AG08395 (cell line): ENCODE results near the gene RGSL1.

ENCODE experiments used
- DNase-seq: peaks from one replicate; pipeline ENCODE4 v3.0.0; 2012; ENCODE audit warnings: mixed read lengths, low spot score

The RGSL1 gene

DNA sequence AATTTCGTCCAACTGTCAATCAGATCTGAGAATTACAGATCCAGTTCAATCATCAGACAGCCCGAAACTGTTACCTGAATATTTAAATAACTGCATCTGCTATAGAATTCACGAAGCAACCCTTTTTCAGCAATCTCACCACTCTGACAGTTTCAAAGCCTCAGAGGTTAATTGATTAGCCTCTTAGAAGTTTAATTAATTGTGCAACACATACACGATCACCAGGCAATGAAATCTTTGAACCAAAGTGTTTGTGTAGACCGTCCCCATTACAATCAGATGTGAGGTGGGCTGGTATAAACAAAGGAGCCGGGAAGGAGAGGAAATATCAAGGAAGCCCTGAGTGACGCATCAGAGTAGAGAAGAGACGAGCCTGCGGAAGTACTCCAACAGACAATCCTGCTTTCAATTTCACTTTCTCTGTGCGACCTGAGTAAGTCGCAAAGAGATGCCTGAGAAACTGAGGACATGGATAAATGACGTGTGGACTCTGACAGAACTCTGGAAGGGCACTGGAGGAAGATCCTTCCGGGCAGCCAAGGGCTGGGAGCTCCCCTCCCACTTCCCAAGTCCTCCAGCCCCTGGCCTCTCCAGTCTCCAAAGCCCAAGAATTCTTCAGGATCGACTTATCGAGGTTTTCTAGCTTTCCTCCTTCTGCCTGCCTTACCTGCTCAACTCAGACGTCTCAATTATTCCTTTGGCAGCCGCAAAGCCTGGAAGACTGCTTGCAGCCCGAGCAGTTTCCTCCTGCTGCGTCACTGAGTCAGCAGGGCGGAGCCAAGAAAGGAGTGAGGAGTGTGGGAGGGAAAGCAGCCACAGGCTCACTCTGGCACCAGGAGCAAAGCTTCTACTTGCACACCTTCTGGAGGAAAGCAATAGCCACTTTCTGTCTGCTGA, 138.8 kb downstream of the RGSL1 start, which contains the start of gene RNASEL:
RNASEL (minus strand) TSS at position 757 of the 897 bp plus-strand sequence. CDS start 2,450 bp downstream, outside the sequence.
- peak; percentile 85 for DNase-seq

DNA sequence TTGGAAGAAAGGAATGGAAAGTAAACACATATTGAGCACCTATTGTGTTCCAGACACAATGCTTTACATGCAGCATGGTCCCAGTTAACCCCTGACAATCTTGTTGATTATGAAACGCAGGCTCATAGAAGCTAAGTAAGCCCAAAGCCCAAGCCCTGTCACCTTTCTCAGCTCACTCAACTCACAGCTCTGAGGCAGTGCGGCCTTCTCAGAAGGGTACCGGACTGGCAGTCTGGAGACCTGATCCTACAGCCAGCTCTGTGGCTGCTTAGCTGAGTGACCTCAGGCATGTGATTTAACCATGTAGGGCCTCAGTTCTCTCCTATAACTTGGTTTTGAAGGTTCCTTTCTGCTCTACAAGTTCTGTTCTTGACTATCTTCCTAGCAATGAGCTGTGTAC, 139.6 kb downstream of the RGSL1 start:
- DNase-seq = no peak

DNA sequence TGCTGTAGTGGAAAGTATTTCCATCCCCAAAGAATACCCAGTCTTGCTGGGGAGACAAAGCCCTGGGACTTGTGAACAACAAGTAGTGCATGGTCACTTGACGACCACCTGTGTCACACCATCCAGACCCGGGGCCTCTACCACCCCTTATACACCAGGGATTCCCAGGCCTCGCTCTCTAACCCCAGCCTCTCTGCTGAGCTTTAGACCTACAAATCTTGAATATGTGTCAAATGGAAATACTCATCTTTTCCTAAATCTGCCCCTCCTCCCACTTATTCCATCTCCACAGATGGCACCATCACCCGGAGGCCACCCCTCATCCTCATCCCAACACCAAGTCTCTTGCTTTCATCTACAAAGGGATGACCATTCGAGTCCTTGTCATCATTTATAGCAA, 140.0 kb downstream of the RGSL1 start:
- no peak for DNase-seq

DNA sequence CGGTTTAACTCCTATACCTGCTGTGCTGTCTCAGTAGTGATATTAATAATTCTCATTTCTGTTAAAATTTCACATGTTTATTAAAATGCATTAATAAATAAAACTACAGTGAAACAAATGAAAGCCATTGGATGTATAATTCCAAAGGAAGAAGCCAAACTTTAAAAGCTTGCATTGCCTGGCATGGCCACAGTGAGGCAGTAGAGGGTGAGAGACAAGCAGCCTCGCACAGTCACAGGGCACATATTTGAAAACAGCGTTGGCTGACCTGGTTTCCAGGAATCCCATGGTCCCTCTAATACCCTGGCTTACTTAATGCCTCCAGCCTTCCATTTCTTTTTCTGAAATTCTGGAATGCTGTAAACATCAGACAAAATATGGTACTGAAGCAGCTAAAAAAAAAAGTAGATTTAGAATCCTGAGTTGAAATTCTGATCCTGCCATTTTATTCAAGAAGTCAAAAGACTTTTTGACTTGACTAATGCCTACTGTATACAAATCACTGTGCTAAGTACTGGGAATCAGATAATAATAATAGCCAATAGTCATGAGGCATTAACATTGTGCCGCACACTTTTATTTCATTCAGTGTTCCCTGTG, 145.8 kb downstream of the RGSL1 start:
- peak; percentile 64 for DNase-seq

DNA sequence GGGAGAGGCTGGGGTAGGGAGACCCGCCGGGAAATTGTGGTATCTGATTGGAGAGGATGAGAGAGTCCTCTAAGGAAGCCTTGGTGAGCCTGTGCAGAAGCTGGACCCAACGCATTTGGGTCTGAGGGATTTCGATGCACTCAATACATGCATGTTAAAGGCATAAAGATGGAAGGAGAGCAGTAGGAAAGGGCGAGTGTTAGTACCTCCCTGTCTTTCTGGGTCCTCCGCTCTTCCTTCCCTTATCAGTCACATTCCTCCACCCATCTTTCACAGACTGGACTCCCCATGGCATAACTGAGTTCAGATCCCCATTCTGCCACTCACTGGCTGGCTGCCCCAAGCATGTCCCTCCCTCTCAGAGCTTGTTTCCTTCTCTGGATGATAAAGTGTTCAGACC, 147.0 kb downstream of the RGSL1 start:
- DNase-seq = no peak

DNA sequence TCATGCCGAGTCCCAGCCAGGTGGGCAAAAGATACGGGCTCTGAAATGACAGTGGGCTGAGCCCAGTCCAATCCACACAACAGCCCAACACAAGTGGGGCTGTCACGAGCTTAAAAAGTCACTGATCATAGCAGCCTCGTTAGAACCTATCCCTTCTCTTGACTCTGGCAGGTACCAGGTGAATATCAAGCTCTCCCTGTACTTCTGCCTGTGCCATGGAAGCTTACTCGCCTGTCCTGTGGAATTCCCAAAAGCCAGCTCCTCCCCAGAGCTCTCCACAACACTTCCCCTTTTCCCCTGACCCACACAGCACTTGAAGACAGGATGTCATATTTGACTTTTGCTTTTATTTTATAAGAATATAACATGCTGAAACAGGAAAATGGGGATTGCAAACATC, 148.3 kb downstream of the RGSL1 start:
- no peak for DNase-seq

DNA sequence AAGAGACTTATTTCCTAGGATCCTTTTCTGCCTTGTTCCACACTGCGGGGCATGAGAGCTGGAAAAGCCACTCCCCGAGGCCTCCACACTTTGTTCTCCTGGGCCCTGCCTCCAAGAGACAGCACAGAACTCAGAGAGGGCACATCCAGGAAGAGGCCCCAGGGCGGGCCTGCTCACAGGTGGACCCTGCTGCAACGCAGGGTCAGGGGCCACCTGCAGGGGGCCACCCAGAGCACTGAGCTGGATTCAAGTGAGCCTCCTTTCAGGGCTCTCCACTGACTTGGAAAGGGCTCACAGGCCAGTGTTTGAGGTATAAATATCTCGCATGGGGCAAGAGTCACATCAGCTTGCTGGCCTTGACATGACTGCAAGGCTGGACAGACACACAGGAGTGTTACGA, 149.4 kb downstream of the RGSL1 start:
- DNase-seq = no peak

DNA sequence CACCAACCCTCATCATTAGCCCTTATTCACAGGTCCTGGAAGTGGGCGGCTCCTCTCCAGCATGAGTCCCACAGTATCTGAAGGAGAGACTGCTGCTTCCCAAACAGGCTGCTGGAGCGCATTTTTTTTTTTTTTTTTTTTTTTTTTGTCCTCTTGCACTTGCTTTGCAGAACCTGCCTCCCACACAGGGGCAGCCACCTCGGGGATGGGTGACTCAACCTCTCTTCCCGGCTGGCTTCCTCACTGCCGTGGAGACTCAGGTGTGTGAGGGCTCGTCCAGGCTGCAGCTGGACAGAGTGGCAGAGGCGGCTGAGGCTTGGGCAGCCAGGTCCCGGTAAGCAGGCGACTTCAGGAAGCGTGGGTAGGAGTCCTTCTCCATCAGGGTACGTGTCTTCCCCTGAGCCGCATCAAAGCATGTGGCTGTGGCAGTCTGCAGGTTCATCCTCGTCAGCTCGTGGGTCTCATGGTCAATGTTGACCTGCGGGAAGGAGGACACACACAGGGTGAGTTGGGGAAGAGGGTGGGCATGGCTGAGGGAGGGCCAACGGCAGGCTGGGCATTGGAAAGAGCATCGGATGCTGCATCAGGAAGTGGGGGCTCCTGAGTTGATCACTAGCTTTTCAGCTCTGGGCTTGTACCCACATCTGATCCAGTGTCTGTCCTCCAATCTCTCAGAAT, 150.2 kb downstream of the RGSL1 start:
- no peak for DNase-seq

DNA sequence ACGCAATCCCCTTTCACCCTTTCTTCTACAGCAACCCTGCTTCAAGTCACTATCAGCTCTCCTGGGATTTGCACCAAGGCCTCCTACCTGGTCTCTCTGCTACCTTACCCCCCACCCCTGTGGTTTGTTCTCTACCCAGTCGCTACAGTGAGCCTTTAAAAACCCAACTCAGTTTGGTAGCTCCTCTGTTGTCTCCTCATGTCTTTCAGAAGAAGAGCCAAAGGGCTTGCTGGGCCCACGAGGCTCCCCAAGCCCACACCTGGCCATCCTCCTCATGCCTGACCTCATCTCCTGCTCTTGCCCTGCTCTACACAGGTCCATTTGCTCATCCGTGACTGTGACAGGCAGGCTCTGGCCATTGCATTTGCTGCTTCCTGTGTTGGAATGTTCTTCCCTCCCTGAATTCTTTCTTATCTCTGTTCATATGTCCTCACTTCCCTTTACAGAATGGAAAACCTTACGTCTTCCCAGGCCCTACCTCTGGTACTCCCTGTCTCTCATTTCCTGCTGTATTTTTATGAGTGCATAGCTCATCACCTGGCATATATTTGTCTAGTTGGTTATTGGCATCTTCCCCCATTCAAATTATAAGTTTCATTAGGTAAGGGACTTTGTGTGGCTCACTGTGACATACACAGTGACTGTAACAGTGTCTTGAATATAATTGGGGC, 150.9 kb downstream of the RGSL1 start:
- no peak for DNase-seq

DNA sequence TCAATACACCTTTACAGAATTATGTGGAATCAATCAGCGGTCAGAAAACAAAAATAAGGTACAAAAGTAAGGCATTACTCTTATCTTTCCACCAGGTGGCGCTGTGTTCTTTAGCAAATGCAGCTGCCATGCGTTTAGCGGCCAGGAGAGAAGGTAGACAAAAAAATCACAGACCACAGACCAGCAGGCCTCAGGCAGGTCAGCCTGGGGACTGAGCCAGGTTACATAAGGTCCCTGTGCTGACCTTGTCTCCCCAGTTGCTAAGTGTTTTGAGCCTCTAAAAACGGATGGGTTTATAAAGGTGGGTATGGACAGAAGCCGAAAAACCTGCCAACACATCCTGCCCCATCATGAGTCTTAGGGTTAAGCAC, 151.5 kb downstream of the RGSL1 start:
- DNase-seq = peak; percentile 67

DNA sequence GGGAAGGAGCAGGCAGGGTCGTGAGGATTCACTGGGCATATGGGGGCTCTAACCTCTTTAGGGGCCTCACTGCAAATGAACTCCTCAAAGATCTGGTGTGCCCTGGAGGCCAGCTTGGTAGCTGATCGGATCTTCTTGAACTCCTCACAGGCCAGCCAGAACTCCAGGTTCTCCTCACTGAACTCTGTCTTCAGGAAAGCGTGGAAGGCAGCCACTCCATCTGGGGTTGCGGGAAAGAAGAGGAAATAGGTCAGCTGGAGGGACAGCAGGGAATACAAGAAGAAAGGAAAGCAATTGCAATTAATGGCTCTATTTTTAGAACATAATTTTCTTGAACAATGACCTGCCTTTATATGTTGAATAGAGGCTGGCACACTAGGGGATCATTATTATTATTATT, 152.0 kb downstream of the RGSL1 start:
- DNase-seq = no peak

DNA sequence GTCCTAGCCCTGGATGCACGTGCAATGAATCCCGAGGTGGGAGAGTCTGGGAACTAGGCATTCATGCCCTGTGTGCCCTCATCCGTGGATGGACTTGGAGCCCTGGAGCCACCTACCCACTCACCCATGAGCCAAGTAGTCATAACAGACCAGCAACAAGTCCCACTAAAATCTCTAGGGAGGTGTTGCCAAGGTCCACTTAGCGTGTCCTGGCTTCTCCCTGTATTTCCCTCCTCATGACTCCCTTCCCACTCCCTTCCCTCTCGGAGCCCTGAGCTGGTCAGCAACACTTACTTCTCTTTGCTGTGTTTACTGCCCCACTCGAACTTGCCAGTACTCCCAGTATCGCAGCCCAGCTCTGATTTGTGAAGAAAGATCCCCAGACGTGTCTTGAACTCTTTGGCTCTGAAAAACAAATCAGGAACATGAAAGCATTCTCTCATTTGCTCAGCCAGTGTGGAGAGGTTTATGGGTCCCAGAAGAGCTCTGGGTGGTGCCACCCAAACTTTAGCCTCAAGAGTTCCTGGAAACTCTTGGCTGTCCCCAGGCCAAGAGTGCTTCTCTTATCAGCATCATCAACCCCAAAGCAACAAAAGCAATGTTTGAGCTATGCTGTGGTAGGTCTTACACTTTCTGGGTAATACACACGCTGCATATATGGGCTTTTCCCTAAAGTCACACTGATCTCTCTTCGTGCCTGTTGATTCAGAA, 153.1 kb downstream of the RGSL1 start:
- DNase-seq = peak; percentile 4

DNA sequence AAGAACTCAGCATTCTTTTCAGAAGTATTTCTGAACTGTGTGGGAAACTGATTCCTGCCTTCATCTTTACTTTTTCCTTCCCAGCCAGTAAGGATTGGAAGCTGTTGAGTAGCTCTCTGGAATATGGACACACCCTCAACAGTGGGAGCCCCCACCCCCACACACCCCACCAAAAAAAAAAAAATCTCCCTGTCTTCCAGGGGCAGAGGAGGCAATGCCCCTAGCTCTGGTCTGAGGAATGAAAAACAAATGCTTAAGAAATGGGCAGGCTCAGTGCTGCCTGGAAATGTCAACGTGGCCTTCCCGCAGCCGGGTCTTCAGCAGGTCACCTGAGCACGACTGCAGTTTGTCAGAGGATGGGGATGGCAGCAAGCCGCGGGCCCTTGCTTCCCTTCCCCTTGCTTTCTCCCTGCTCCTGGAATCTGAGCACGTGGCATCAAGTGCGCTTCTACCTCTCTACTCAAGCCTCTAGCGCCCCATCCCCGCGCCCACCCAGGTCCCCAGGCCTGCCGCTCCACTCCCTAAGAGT, 153.8 kb downstream of the RGSL1 start:
- no peak for DNase-seq

DNA sequence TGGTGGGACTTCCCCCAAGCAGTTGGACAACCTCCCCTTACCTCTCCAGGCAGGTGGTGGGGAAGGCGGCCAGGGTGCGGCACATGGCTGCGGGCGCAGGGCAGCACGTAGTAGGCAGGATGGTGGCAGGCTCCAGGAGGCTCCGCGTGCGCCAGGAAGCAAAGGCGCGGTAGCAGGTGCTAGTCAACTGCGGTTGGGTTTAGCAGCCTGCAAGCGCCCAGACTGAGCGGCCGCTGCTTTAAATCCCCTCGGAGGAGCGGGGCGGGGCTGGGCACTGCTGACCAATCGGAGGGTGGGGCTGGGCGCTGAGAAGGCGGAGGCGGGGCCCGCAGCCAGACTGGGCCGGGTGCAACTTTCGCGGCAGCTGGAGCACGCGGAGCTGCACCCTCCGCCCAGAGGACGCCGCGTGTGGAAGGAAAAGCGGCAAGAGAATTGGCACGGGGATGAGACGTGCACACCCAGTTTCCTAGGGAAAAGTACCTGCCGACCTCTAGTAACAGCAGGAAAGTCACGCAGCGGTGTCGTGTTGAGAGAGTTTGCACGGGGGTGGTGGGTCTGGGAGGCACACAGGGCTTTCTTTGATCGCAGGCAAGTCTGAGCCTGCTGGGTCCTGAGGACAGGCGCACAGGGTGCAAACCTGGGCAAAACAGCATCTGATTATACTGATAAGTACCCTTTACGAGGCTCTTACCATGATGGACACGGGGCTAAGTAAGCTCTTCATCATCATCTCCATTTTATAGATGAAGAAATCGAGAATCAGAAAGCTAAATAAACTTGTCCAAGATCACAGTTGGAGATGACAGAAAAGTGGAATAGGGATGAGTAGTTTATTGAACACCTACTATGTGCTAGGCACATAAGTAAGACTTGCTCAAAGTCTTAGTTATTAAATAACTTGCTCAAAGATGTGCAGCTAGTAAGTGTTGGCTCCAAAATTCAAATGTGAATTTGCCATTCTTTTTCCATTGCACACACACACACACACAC, 154.5 kb downstream of the RGSL1 start, which contains the start of gene RGS16:
RGS16 (minus strand) TSS at position 215 of the 990 bp plus-strand sequence; CDS start at position 85, 130 bp downstream.
- peak; percentile 96 for DNase-seq

DNA sequence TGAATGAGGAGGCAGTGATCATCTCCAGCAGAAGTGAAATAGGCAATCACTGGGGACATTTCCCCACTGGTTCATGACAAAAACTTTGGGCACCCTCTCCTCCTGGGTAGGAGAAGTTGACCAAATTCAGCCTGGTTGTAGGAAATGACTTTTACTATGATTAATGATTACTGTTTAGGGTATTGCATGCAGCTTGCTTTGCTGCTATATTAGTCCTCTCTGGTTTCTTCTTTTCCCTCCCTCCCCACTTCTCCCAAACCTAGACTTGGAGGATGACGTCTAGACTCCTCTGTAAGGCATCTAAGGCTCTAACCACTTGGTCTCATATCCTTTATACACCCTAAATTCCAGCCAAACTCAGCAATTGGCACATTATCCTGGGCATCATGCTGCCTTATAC, 157.6 kb downstream of the RGSL1 start:
- no peak for DNase-seq

DNA sequence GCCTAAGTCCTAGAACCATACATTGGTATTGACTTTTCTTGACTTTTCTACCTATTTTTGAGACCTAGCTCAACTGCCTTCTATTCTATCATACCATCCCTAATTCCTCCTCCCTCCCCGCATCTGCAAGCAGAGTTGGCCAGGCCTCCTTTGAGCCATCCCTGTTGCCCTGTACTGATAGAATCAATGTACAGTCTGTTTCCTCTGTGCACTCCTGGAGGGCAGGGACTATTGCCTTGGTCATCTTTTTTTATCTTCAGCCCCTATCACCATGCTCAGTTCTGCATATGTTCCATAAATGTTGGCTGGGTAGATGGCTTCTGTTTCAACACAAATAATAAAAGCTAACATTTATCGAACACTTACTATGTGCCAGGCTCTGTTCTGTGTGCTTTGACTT, 158.3 kb downstream of the RGSL1 start:
- no peak for DNase-seq

DNA sequence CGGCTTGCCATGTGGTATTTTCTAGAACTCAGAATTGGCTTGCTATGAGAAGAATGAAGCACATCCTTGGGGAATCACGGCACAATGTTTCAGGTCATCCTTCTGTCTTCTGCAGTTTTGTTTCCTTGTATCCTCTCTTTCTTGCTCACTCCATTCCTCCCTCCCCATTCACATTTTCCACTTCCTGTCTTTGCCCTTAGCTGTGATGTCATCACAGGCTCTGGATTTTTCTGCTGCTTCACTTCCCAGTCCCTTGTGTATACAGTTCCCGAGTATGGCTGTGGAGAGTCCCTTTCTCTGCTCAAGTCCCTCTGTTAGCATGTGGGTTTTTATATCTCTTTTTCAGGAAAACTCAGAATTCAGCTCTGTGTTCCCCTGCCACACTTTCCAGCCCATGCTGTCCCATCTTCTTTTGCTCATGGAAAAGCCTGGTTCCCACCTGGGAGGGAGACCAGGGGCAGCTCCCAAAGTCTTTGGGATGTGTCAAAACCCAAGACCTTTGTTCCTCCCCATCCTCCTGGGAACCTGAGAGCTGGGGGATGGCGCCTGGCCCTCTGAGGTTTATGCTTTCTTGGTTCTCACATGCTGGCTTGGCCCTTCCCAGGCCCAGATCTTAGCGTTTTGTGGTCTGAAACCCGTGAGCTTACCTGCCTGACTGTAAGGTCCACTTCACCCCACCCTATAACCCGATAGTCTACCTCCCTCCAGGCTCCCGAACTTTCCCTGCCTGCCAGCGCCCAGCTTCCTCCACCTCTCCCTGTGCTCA, 159.1 kb downstream of the RGSL1 start:
- peak; percentile 56 for DNase-seq
